Testis (tissue), 3 donors: ENCODE results near the gene MPHOSPH9. TPM values are rescaled to one million over a fixed set of nuclear protein-coding genes. Genes with fewer than 3 reads are reported as not detected.

Experiments used
- DNase-seq: peaks from one replicate; pipeline ENCODE4 v3.0.0-alpha.2; 2019
- H3K27ac ChIP-seq, 2 donors: fragments of 200-600 bp; sonication (generic); one replicate each; pipeline ENCODE4 v1.5.1; 2019
- H3K27me3 ChIP-seq: fragments of 200-600 bp; sonication (generic); one replicate; pipeline ENCODE4 v1.5.1; 2019
- H3K36me3 ChIP-seq: fragments of 200-600 bp; sonication (generic); one replicate; pipeline ENCODE4 v1.5.1; 2017; ENCODE audit warnings: low read depth; ENCODE audit errors: missing control alignments
- H3K4me1 ChIP-seq: fragments of 200-600 bp; sonication (generic); one replicate; pipeline ENCODE4 v1.5.1; 2019
- H3K4me3 ChIP-seq, 2 donors: fragments of 200-600 bp; sonication (generic); one replicate each; pipeline ENCODE4 v1.5.1; 2017 to 2019
- H3K9me3 ChIP-seq: fragments of 200-600 bp; sonication (generic); one replicate; pipeline ENCODE4 v1.5.1; 2017
- CTCF ChIP-seq, 3 experiments: fragments of 450-650 bp in 2 of 3; fragments of 200-600 bp in 1 of 3; sonication (generic) in 1 of 3; IDR thresholded peaks; one replicate each; pipeline ENCODE4 v1.5.1; 2016 to 2019; ENCODE audit warnings: antibody characterized with exemption in 3 of 3, mild to moderate bottlenecking in 2 of 3, moderate library complexity in 1 of 3
- POLR2A ChIP-seq: fragments of 450-650 bp; IDR thresholded peaks from one replicate; pipeline ENCODE4 v1.6.1; 2017; ENCODE audit warnings: antibody characterized with exemption, mild to moderate bottlenecking, moderate library complexity
- WGBS, 2 donors: methylation state at CpG; one replicate each; pipeline ENCODE4 v1.1.5; 2018; 5-methylcytosine and 5-hydroxymethylcytosine counted together
- intact Hi-C: fragments of 100-400 bp; cut with DNase I; formaldehyde crosslinking; loops from one replicate; pipeline ENCODE4 v1.15.1; 2023; ENCODE audit warnings: low total_unique reads
- polyA plus RNA-seq: library from polyadenylated mRNA; stranded (reverse); fragments of 350-450 nt; fragmentation: Illumina TruSeq; extraction: RNeasy Lipid Tissue Mini Kit (QIAGEN cat#74804); gene quantifications from one replicate; pipeline ENCODE4 v1.2.3, GENCODE V29; 2014; ENCODE audit warnings: low read depth, low replicate concordance; ENCODE audit not compliant: insufficient read depth
- total RNA-seq, 2 donors: library from RNA; depleted of rRNA; stranded (reverse); fragments of >200 nt; gene quantifications; one replicate each; pipeline ENCODE4 v1.2.3, GENCODE V29; 2016

MPHOSPH9 gene
- total and polyA plus RNA-seq, 3 donors from 2014 or later, result 28.8 to 81.1 (median 60.3) TPM

GRCh38 chr12:123150744-123151456, 82.0 kb downstream of the MPHOSPH9 start, which contains the start of gene PITPNM2:
Gene PITPNM2 (minus strand): TSS chr12:123151090. CDS start chr12:123034590, 116,500 bp downstream.
- H3K27ac ChIP-seq, result peak within 1 kb of the TSS; percentile 86 to 90
- peak within 1 kb of the TSS; percentile 73 to 75 for H3K4me3 ChIP-seq
- TF ChIP-seq POLR2A, result no peak
- peak in 1 of 3 experiments; percentile 54 for TF ChIP-seq CTCF (IDR thresholded peaks at IDR 0.05)
- H3K4me1 ChIP-seq, result peaks cover 18% of the 10 kb centered on the region
- H3K9me3 ChIP-seq, result no peaks in the 10 kb centered on the region
- no peaks in the 10 kb centered on the region for H3K36me3 ChIP-seq
- no peaks in the 10 kb centered on the region for H3K27me3 ChIP-seq
- DNase-seq, result peak; percentile 54
- intact Hi-C loops, result no loop called here
- WGBS, 2 donors, result 0 to 8% methylated on average over 5 to 49 of the region's 119 CpGs

GRCh38 chr12:123150275-123150743, 82.6 kb downstream of the MPHOSPH9 start:
- no peaks in the 10 kb centered on the region for H3K9me3 ChIP-seq
- no peak for DNase-seq
- WGBS, 2 donors, result 1 to 20% methylated on average over 1 to 13 of the region's 54 CpGs
- H3K27me3 ChIP-seq, result no peaks in the 10 kb centered on the region
- peak overlapping the region; percentile 86 to 90 for H3K27ac ChIP-seq
- no peak for TF ChIP-seq CTCF (IDR thresholded peaks at IDR 0.05)
- TF ChIP-seq POLR2A, result no peak
- H3K4me1 ChIP-seq, result peaks cover 18% of the 10 kb centered on the region
- H3K4me3 ChIP-seq, result peak overlapping the region; percentile 69 to 72
- H3K36me3 ChIP-seq, result no peaks in the 10 kb centered on the region
- intact Hi-C loops, result no loop called here

- no peak for TF ChIP-seq CTCF (IDR thresholded peaks at IDR 0.05)
- TF ChIP-seq POLR2A, result no peak
- intact Hi-C loops, result loop anchor here (10.0 kb wide), 3 partner anchors 55 to 165 kb away; partner anchors contain the start of gene ARL6IP4
- Histone ChIP-seq H3K27ac (peak overlapping the region; percentile 86 to 90), H3K4me1 (peaks cover 18% of the 10 kb centered on the region), H3K4me3 (peak overlapping the region; percentile 69 to 72), H3K27me3 (no peaks in the 10 kb centered on the region), H3K36me3 (no peaks in the 10 kb centered on the region), H3K9me3 (no peaks in the 10 kb centered on the region)
- WGBS, 2 donors, result 11 to 13% methylated on average over 19 to 22 of the region's 22 CpGs
- peak; percentile 45 for DNase-seq
These were observed 83.3 kb downstream of the MPHOSPH9 start for GRCh38 chr12:123149501-123150274.

GRCh38 chr12:123149088-123149487, 83.9 kb downstream of the MPHOSPH9 start:
- 24 to 40% methylated on average over 3 of the region's 3 CpGs for WGBS, 2 donors
- Histone ChIP-seq H3K9me3 (no peaks in the 10 kb centered on the region), H3K4me3 (no peak overlapping the region), H3K4me1 (peaks cover 18% of the 10 kb centered on the region), H3K27ac (peak overlapping the region; percentile 86 to 90), H3K36me3 (no peaks in the 10 kb centered on the region), H3K27me3 (no peaks in the 10 kb centered on the region)
- intact Hi-C loops, result loop anchor here (10.0 kb wide), 3 partner anchors 54 to 164 kb away; partner anchors contain the start of gene ARL6IP4
- peak; percentile 52 for DNase-seq
- TF ChIP-seq POLR2A (no peak), CTCF (IDR thresholded peaks at IDR 0.05) (no peak)
